Measurements from ENCODE around the gene SLC7A1.

Gene SLC7A1

DNA sequence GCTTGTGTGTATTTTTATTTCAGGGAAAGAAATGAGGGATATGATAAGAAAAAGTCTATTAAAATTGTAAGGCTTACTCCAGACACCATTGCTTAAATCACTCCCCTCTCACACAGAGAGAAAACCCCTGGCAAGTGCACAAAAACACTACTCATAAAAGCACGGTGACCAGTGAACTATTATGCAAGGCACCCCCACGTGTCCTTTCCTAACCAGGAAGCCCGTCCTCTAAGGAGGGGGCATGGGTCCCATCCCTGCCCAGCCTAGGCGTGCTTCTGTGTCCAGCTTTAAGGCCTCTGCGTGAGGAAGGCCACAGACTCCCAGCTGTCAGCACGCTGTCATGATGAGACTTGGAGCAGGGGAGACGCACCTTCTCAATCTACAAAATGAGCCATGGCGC, 83.5 kb downstream of the SLC7A1 start:
- no peak for DNase-seq

DNA sequence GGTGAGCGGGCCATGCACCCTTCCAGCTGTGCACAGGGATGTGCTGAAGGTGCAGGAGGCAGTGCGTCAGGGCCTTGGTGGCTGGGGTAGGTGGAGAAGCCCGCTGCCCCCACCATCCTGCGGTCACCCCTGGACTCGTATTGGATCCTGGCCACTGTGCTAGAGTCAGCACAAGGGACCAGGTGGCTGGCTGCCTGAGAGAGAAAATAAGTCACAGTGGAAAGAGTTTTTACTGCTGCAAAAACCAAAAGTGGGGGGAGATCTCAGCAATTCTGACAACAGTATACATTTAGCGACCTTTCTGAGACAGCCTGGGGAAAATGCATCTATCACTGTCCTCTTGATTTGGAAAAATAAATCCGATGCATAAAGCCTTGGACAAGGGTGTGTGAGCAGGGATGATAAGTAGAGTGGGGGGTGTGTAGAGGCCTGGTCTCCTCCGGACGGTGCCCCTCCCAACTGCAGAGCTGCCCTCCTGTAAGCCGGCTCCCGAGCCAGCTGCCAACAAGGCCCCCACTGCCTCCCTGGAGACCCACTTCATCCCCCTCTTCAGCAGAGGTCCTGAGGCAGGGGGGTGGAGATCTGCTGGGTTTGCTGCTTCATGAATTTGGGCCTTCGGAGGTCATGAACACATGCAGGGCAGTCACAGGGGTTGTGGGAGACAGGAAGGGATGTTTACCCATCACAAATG, 84.2 kb downstream of the SLC7A1 start:
- DNase-seq = no peak

DNA sequence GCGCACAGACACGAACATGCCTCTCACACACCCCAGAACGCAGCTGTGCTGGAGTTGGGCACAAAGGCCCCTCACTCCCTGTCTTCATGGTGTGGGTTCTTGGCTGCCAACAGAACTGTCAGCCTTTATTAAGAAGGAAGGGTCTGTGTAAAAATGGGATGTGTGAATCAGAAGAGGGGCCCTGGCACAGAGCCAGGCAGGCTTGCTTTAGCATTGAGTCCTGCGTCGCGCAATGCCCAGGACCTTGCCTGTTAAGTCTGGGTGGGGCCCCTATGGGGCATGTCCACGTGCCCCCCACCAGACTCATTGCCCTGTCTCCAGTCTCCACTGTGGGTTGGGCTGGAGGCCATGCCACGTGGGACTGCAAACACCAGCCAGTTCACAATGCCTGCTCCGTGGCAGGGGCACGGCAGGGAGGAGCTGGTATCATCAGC, 84.8 kb downstream of the SLC7A1 start:
- DNase-seq = peak in 4 of 56 donors; percentile 24 to 68 (median 32)

DNA sequence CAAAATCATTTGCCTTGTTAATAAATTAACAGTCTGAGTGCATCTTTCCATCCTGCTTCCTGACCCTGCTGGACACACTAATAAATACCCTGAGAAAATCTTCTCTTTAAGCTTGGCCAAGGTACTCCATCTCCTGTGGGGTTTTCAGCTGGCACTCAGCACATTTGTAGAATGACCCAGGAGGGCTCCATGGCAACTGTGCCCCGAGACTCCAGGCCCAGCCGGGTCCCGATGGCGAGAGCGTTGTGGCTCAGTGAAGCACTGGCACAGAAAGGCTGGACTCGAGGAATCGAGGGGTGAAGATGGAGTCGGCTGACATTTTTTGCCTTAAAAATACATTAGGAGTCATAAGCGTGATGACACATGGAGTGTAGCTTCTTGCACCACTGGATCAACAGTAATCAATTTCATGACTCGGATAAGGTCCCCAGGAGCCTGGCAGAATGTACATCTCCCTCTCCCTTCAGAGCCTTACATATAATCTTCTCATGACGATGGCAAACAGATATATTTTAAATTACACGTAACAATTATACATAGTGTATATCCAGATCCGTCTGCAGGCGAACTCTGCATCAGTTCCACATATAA, 85.4 kb downstream of the SLC7A1 start:
- peak in 11 of 56 donors; percentile 11 to 43 (median 22) for DNase-seq

DNA sequence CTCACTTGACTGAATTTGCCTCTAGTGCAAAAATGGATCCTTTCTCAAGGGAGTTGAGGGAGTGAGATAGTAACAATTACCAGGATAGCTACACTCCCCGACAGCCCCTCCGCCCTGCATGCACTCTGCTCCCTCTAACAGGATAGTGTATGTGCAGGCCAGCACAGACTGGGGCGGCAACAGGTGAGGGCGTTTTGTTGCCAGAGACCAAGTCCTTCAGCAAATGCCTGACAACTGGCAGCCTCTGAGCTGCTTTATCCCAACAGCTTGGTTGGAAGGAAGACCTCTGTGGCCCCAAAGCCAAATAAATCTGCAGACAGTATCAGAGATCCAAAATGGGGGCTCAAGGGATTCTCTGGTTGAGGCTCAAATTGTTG, 86.6 kb downstream of the SLC7A1 start:
- no peak for DNase-seq

DNA sequence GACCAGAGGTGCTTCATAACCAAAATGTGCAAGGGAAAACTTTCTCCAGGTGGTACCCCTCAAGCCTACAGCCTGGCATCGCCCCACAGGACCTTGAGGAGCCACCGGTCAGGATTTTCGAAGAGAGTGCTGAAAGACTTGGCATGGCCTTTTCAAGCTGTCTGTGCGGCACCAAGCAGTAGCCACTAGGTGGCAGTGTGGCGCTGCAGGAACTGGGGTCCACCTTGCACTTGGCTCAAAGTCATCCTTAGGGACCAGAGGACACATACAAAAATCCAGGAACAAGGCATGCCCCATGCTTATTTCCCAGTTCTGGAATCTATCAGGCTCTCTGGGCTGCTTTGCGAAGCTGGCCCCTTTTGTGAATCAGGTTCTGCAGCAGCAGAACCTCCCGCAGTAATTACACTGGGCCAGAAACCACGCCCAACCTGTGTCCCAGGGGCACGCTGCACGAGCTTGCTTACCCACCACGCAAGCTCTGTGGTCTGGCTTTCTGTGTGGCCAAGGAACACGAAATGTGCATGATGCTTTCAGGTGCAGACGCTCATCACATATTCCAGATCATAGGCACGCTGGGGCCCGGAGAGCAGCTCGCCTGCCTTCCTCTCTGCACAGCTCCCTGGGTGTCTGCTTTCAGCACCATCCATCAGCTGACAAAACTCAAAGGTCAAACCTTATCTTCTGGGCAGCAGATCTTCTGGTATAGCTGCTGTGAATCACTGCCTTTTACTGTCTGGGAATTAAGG, 87.2 kb downstream of the SLC7A1 start:
- DNase-seq = peak in 54 of 56 donors; percentile 27 to 92 (median 68)

DNA sequence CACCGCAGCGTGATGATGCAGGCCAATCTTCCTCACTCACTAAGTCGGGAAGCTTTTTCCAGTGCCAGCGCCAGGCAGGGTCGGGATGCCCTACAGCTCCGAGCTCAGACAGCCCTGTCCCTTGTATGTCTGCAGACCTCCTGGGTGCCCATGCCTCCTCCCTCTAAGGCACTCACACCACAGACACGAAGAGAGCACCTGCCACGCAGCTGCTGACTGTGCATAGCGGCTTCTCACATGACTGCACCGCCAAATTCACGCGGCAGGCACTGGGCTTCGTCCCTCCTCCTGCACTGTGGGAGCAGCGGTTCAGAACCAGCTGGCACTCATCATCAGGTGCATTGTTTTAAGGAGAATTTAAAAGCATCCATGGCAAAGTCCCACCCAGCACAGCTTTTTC, 88.1 kb downstream of the SLC7A1 start:
- peak in 1 of 56 donors; percentile 8 for DNase-seq

DNA sequence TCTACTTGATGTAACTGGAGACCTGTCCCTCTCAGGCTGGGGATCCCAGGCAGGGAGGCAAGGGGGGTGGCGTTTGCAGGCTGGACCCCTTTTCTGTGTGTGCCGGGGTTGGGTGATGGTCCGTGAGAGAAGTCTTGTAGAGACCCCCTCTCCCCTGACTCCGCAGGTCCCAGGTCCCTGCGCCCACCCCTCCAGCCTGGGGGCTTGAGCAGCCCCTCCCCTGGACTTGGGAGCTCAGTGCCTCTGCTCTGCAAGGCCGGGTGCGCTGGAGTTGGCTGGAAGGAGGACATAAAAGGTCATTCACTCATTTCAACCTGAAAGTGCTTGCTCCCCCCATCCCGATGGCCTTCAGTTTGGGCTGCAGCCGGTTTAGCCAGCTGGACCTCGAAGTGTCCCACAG, 89.5 kb downstream of the SLC7A1 start:
- no peak for DNase-seq

DNA sequence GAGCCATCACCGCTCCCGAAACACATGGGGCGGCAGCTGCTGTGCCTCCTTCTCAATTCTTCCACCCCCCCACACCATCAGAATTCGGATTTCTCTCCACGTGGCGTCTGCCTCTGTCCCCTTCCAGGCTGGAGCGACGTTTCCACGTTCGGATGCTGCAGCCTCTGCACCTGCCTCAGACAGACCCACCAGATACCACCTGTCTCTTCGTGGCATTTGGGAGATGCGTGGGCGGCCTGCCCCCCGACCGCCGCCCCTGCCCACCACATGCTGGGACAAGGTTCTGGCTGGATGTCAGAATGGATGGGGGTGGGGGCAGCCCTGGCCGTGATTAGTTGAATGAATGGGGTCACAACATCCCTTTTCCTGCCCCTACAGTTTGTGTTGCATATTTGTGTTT, 90.0 kb downstream of the SLC7A1 start:
- no peak for DNase-seq

DNA sequence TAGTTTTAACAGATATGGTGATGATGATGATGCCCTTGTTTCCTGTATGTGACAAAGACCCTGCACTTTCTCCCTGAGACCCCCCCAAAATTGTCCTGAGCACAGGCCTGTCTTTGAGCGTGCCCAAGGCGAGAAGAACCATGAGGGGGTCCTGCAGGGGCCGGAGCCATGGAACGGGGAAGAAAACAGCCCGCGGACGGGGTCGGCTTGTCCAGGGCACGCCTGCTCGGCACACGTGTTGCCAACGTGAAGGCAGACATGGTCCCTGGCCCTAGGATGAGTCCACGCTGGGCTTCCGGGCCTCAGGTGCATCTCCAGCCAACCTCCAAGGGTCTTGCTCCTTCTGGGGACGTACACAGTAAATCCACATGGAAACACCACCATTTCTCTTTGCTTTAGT, 90.8 kb downstream of the SLC7A1 start:
- DNase-seq = no peak

DNA sequence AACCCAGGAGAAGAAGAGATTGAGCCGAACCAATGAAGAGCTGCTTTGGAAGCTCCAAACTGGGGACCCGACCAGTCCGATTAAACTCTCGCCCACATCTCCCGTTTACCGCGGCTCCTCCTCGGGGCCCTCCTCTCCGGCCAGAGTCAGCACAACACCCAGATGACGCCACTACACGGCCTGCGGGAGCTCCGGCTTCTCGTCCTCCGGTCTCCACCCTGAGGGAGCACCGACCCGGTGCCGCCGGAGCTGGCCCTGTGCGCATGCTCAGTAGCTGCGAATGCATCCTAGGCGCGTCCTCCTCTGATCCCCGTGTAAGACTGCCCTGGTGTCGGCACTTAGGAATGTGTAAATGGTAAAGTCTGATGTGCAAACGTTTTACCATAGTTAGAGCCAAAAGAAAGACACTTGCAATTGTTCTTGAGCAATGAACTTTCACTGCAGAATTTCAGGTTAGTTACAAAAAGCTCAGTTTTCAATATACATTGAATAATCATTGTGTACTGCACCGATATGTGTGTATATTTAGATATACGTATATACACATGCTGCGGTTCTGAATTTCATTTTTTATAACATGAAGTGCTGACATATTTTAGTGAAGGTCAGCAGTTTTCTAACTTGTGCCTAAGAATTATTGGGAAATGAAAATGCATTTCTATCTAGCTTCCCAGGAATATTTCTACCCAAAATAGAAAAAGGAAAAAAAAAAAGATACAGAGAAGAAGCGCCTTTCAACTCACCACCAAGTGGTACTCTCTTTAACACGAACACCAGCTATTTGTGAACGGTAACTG, 92.2 kb downstream of the SLC7A1 start:
- DNase-seq = peak in 5 of 56 donors; percentile 8 to 35 (median 10)

DNA sequence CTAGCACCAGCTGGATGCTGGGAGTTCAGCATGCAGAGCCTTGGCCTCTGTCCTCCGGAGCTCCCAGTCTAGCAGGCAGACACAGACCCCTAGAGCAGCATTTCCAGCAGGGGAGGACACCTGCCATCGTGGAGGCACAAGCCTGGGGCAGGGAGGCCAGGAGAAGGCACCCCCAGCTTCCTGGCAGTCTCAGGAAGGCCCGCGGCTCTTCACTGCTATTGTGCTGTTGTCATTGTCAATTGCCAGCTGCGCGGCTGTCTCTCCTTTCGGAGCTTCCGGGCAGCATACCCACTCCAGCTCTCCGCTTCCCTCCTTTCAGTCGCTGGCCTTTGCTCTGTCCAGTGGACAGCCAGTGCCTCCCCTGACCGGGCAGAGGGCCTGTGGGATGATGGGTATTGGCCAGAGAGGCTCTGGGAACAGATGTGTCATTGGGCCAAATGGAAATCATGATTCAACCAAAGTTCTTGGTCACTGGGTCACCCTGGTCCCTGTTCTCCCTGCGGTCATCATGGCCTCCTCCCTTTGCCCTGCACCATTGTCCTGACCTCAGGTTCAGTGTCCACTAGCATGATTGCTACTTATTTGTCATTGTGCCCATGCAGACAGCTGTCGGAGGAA, 93.0 kb downstream of the SLC7A1 start:
- peak in 1 of 56 donors; percentile 16 for DNase-seq

DNA sequence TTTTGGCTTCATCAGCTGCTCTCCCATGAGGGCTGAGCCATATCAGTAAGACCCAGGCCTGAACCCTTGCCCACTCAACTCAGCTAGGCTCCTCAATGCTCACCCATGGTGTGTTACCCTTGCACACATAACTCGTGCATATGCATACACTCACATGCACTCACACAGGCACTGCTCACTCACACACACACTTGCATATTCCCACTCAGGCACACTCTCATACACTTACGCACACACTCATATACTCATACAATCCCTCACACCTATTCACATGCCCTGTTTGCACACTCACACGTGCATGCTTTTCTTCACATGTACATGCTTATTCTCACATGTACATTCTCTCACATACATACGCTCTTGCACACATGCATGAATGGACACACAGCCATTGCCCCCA, 93.8 kb downstream of the SLC7A1 start:
- DNase-seq = no peak

DNA sequence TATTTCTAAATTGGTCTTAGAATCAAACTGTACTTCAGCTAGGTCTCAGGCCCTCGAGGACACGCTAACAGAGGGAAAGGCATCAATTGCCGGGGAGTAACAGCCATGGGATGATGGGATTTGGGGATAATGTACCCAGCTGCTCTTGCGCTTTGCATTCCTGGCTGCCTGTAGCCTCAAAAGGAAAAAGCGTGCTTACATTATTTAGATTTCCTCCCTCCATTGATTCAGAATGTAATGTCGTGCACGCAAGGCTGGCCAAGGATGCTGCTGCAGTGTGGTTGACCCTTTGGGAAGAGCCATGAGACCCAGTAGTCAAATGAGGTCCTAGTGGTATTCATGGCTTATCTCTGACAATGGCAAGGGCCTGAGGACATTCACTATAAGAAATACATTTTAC, 95.1 kb downstream of the SLC7A1 start:
- DNase-seq = no peak

DNA sequence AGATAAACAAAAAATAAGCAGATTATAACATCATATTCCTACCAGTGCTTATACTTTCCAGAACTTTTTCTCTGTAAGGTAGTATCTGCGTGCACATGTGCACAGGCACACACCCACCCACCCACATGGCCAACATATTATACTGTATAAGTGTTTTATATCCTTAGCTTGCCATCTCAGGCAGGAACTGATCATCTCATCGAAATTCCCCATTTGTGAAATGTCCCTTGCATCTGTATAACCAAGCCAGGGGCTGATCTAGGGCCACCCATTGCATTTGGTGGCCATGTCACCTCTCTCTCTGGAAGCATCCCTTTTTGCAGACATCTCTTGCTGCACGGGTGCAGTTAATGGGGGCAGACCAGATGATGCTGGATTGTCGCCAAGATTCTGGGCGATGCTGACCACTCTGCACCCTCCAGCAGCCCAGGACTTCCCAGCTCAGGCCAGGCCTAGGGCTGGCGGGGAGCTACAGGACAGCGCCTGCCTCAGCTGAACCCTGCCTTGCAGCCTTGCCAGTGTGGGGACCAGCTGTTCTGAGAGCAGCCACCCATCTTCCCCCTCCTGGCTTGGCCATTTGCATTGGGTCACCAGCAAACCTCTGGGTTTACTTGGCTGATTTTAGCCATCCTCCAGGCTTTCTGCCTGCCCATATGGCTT, 95.9 kb downstream of the SLC7A1 start:
- DNase-seq = no peak

DNA sequence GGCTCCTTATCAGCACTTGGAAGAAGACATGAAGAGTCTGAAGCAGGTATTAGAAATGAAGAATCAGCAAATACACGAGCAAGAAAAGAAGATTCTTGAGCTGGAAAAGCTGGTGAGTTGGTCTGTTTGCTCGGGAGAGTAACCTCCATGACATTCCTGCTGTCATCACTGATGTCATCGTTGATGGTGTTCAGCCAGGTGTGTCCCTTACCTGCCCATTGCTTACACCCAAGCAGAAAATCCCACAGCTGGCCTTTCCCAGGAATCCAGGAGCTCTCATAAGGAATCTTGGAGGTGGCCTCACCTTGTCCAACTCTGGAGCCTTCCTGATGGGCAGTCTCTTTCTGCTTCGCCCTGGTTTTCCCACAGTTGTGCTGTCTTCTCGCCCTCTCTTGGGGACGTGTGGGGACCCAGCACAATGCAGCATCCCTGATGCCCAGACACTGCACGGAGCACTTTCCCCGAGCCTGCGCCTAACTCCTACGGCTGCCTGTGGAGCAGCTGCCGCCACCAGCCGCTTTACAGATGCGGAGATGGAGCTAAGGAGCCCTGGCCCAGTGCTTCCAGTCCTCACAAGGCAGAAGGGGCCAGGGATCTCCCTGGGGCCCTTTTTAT, 97.0 kb downstream of the SLC7A1 start:
- no peak for DNase-seq

DNA sequence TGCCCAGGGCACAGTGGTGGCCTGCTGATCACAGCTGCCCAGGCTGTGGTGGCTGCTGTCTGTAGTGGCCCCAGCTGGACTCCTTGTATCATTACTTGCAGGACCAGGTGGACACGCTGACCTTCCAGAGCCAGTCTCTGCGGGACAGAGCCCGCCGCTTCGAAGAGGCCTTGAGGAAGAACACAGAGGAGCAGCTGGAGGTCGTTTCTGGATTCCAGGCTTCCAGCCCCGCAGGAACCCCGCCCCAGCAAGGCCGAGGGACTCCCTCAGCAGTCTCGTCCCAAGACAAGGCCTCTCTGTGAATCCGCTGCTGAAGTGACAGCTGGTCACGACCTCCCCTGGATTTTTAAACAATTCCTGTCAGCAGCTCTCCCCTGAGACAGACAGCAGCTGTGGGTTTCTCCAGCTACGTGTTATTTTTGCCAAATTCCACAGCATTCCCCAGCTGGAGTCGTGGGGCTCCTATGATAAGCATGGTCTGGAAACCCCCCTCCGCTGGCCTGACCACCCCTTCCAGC, 98.3 kb downstream of the SLC7A1 start:
- DNase-seq = no peak

DNA sequence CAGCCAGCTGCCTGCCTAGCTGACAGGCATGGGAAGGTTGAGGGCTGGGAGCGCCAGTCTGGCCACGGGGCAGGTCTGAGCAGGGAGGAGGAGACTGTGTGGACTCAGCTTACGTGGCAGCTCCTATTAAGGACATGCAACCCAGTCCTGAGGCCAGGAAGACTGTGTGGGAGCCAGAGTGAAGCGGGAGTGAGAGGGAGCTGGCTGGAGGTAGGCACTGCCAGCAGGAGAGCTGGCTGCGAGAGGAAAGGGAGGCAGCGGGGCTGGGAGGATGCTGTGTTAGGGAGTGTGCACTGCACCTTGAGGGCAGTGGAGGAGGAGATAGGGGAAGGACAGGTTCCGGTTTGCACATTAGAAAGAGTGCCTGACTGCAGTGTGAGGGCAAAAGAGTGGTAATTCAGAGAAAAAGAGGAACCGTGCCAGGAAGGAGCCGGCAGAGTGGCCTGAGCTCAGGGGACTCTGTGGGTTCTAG, 99.2 kb downstream of the SLC7A1 start:
- peak in 1 of 56 donors; percentile 6 for DNase-seq

DNA sequence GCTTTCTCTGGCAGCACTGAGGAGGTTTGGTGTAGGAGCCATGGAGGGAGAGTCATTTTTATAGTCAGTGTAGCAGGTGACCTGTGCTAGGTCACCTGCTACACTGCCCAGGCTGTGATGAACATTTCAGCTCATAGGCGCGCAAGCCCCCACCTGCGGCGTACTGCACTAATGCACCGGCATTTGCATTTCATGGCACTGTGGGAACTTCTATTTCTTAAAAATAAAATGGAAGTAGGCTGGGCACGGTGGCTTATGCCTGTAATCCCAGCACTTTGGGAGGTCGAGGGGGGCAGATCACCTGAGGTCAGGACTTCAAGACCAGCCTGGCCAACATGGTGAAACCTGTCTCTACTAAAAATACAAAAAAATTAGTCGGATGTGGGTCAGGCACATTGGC, 101.0 kb downstream of the SLC7A1 start:
- DNase-seq = no peak

DNA sequence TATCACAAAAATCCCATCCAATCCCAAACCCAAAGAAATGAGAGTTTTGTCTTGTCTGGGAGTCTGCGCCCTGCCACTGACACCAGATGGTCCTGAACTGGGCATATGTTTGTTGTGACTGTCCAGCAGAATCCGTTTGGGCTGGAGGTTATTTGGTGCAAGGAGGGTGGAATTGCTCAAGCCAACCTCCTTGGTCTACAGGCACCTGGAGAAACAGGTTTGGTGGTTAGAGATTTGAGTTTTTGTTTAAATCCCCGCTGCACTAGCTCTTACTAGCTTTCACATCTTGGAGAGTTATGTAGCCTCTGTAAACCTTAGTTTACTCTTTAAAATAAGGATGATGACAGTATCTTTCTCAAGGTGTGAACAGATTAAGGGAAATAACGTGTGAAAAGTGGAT, 101.7 kb downstream of the SLC7A1 start:
- no peak for DNase-seq
